HG03175 (cell line): ENCODE data around the gene C12orf57.

Source experiments
- ATAC-seq: cut with Tn5 transposase; IDR thresholded peaks from one replicate; pipeline ENCODE4 v1.9.1; 2021; ENCODE audit warnings: mild to moderate bottlenecking, moderate library complexity; ENCODE audit not compliant: unreplicated experiment

Gene C12orf57

GRCh38 chr12:6963016-6963731 is 19.4 kb downstream of the C12orf57 start:
- no peak for ATAC-seq

GRCh38 chr12:6963791-6964413 is 20.1 kb downstream of the C12orf57 start:
- ATAC-seq, result no peak

- no peak for ATAC-seq
Measured at GRCh38 chr12:6964605-6965025, 20.8 kb downstream of the C12orf57 start.

- no peak for ATAC-seq
Measured at GRCh38 chr12:6965026-6965661, 21.3 kb downstream of the C12orf57 start.

GRCh38 chr12:6965714-6966113 is 21.9 kb downstream of the C12orf57 start:
- no peak for ATAC-seq

- no peak for ATAC-seq
Measured at GRCh38 chr12:6966351-6966750, 22.5 kb downstream of the C12orf57 start.

GRCh38 chr12:6967651-6968100 is 23.9 kb downstream of the C12orf57 start:
- ATAC-seq, result no peak

- no peak for ATAC-seq
Measured at GRCh38 chr12:6968426-6968825, 24.6 kb downstream of the C12orf57 start.

- peak; percentile 8 for ATAC-seq
Measured at GRCh38 chr12:6970096-6970527, 26.3 kb downstream of the C12orf57 start.

- ATAC-seq, result no peak
Measured at GRCh38 chr12:6974180-6974579, 30.4 kb downstream of the C12orf57 start.

- no peak for ATAC-seq
Measured at GRCh38 chr12:6975297-6976032, 31.6 kb downstream of the C12orf57 start.

GRCh38 chr12:6977653-6978052 is 33.8 kb downstream of the C12orf57 start:
- no peak for ATAC-seq

- ATAC-seq, result no peak
Measured at GRCh38 chr12:6978188-6978587, 34.4 kb downstream of the C12orf57 start.

GRCh38 chr12:6978611-6979011 is 34.8 kb downstream of the C12orf57 start:
- ATAC-seq, result no peak

GRCh38 chr12:6979021-6979420 is 35.2 kb downstream of the C12orf57 start:
- ATAC-seq, result no peak

- ATAC-seq, result no peak
Measured at GRCh38 chr12:6979453-6979852, 35.6 kb downstream of the C12orf57 start.

GRCh38 chr12:6980075-6980474 is 36.3 kb downstream of the C12orf57 start:
- no peak for ATAC-seq

GRCh38 chr12:6980740-6981139 is 36.9 kb downstream of the C12orf57 start:
- ATAC-seq, result no peak

- ATAC-seq, result no peak
Measured at GRCh38 chr12:6981152-6982052, 37.6 kb downstream of the C12orf57 start.

GRCh38 chr12:6982532-6982931 is 38.7 kb downstream of the C12orf57 start:
- ATAC-seq, result no peak
